ENCODE measurements around the gene PRRC2C. TPM values are rescaled to one million over a fixed set of nuclear protein-coding genes. Genes with fewer than 3 reads are reported as not detected.
"Not testable (repeated sequence)": the region's sequence is repeated elsewhere in the genome, so short reads cannot be mapped to it uniquely, and the experiment has no call there.

PRRC2C gene
- total RNA-seq, 1 donor from 2014 or later, result 45.8 TPM

GRCh38 chr1:171606402-171606941, 121.1 kb downstream of the PRRC2C start:
- intact Hi-C loops (cut with micrococcal nuclease), result no loop called here
- no peak overlapping the region for H3K4me3 ChIP-seq
- no peak for TF ChIP-seq CTCF (IDR thresholded peaks at IDR 0.05; ENCODE audit: borderline replicate concordance)
- no peaks in the 10 kb centered on the region for H3K9me3 ChIP-seq (replicated peaks)
- H3K36me3 ChIP-seq, result no peaks in the 10 kb centered on the region
- no peak for DNase-seq
- H3K4me1 ChIP-seq, result no peaks in the 10 kb centered on the region
- no peak overlapping the region for H3K27ac ChIP-seq (replicated peaks)
- no peaks in the 10 kb centered on the region for H3K27me3 ChIP-seq (ENCODE audit: low read depth)

- intact Hi-C loops (cut with micrococcal nuclease), result no loop called here
- no peak for DNase-seq
- Histone ChIP-seq H3K9me3 (replicated peaks) (no peaks in the 10 kb centered on the region), H3K36me3 (no peaks in the 10 kb centered on the region), H3K4me3 (no peak overlapping the region), H3K27me3 (ENCODE audit: low read depth) (no peaks in the 10 kb centered on the region), H3K27ac (replicated peaks) (no peak overlapping the region), H3K4me1 (no peaks in the 10 kb centered on the region)
- TF ChIP-seq CTCF (IDR thresholded peaks at IDR 0.05; ENCODE audit: borderline replicate concordance), result no peak
These were observed 125.1 kb downstream of the PRRC2C start for GRCh38 chr1:171610385-171610784.

- TF ChIP-seq CTCF (IDR thresholded peaks at IDR 0.05; ENCODE audit: borderline replicate concordance), result no peak
- no peaks in the 10 kb centered on the region for H3K27me3 ChIP-seq (ENCODE audit: low read depth)
- no peaks in the 10 kb centered on the region for H3K4me1 ChIP-seq
- no peaks in the 10 kb centered on the region for H3K36me3 ChIP-seq
- H3K27ac ChIP-seq (replicated peaks), result no peak overlapping the region
- H3K4me3 ChIP-seq, result no peak overlapping the region
- DNase-seq, result no peak
- intact Hi-C loops (cut with micrococcal nuclease), result no loop called here
- no peaks in the 10 kb centered on the region for H3K9me3 ChIP-seq (replicated peaks)
These were observed 126.0 kb downstream of the PRRC2C start for GRCh38 chr1:171611306-171611705.

- intact Hi-C loops (cut with micrococcal nuclease), result no loop called here
- H3K4me3 ChIP-seq, result no peak overlapping the region
- H3K36me3 ChIP-seq, result no peaks in the 10 kb centered on the region
- no peak overlapping the region for H3K27ac ChIP-seq (replicated peaks)
- no peaks in the 10 kb centered on the region for H3K27me3 ChIP-seq (ENCODE audit: low read depth)
- TF ChIP-seq CTCF (IDR thresholded peaks at IDR 0.05; ENCODE audit: borderline replicate concordance), result no peak
- no peak for DNase-seq
- H3K4me1 ChIP-seq, result no peaks in the 10 kb centered on the region
- H3K9me3 ChIP-seq (replicated peaks), result no peaks in the 10 kb centered on the region
These were observed 128.0 kb downstream of the PRRC2C start for GRCh38 chr1:171613282-171613681.

GRCh38 chr1:171615122-171615906, 130.0 kb downstream of the PRRC2C start:
- H3K36me3 ChIP-seq; H3K27me3 ChIP-seq (ENCODE audit: low read depth); H3K27ac ChIP-seq (replicated peaks); H3K4me3 ChIP-seq; DNase-seq; H3K4me1 ChIP-seq; H3K9me3 ChIP-seq (replicated peaks); intact Hi-C loops (cut with micrococcal nuclease): not testable (repeated sequence)

- H3K27ac ChIP-seq (replicated peaks), result no peak overlapping the region
- DNase-seq, result no peak
- H3K27me3 ChIP-seq (ENCODE audit: low read depth), result no peaks in the 10 kb centered on the region
- no peak for TF ChIP-seq CTCF (IDR thresholded peaks at IDR 0.05; ENCODE audit: borderline replicate concordance)
- no peaks in the 10 kb centered on the region for H3K36me3 ChIP-seq
- intact Hi-C loops (cut with micrococcal nuclease), result no loop called here
- no peaks in the 10 kb centered on the region for H3K4me1 ChIP-seq
- H3K4me3 ChIP-seq, result no peak overlapping the region
- H3K9me3 ChIP-seq (replicated peaks), result no peaks in the 10 kb centered on the region
These were observed 131.3 kb downstream of the PRRC2C start for GRCh38 chr1:171616586-171616985.
